Ishikawa (cell line): ENCODE measurements around the gene ZNF101.

Experiments used
- EP300 ChIP-seq: IDR thresholded peaks from 2 replicates; pipeline ENCODE4 v1.6.1; 2012; ENCODE audit warnings: borderline replicate concordance
- REST ChIP-seq: IDR thresholded peaks from 2 replicates; pipeline ENCODE4 v1.6.1; 2012; ENCODE audit warnings: low read depth, mild to moderate bottlenecking
- TAF1 ChIP-seq: IDR thresholded peaks from 2 replicates; pipeline ENCODE4 v1.6.1; 2012; ENCODE audit warnings: low read depth, mild to moderate bottlenecking
- TEAD4 ChIP-seq: IDR thresholded peaks from 2 replicates; pipeline ENCODE4 v1.6.1; 2012
- YY1 ChIP-seq: IDR thresholded peaks from 2 replicates; pipeline ENCODE4 v1.6.1; 2012; ENCODE audit warnings: low read depth
- ZBTB7A ChIP-seq: IDR thresholded peaks from 2 replicates; pipeline ENCODE4 v1.6.1; 2012; ENCODE audit warnings: low read depth
- TF ChIP-seq, protein P1 (sequence below): IDR thresholded peaks from 2 replicates; pipeline ENCODE4 v1.6.1; 2012

GRCh38 chr19:19627621-19628500 lies 40.8 kb upstream of the ZNF101 start, which contains the start of gene LPAR2:
- TF ChIP-seq REST, result no peak
- TF ChIP-seq TAF1, result no peak; the same call in 1 of the 2 replicates
- TF ChIP-seq, protein P1, sequence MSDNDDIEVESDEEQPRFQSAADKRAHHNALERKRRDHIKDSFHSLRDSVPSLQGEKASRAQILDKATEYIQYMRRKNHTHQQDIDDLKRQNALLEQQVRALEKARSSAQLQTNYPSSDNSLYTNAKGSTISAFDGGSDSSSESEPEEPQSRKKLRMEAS, result peak; percentile 77
- no peak for TF ChIP-seq YY1
- no peak for TF ChIP-seq EP300
- TF ChIP-seq ZBTB7A, result no peak; the same call in 1 of the 2 replicates
- TF ChIP-seq TEAD4, result no peak
